Uterus (tissue), 4 donors: ENCODE results near the gene PROZ. TPM values are rescaled to one million over a fixed set of nuclear protein-coding genes. Genes with fewer than 3 reads are reported as not detected.

Experiments used
- DNase-seq, 2 donors: peaks; one replicate each; pipeline ENCODE4 v3.0.0-alpha.2; 2019 to 2020
- H3K27ac ChIP-seq, 2 donors: fragments of 200-600 bp; sonication (generic); 1 replicate in 1 of 2; 2 replicates in 1 of 2; pipeline ENCODE4 v1.5.1; 2016 to 2018
- H3K27me3 ChIP-seq, 2 donors: fragments of 200-600 bp; sonication (generic); one replicate each; pipeline ENCODE4 v1.5.1; 2018 to 2019; ENCODE audit warnings: control low read depth in 1 of 2
- H3K36me3 ChIP-seq, 2 donors: fragments of 200-600 bp; sonication (generic); one replicate each; pipeline ENCODE4 v1.5.1; 2019; ENCODE audit warnings: control low read depth in 1 of 2
- H3K4me1 ChIP-seq, 2 donors: fragments of 200-600 bp; sonication (generic); one replicate each; pipeline ENCODE4 v1.5.1; 2018 to 2019; ENCODE audit warnings: control low read depth in 1 of 2
- H3K4me3 ChIP-seq, 2 donors: fragments of 200-600 bp; sonication (generic); 1 replicate in 1 of 2; 2 replicates in 1 of 2; pipeline ENCODE4 v1.5.1; 2018 to 2019; ENCODE audit warnings: mild to moderate bottlenecking in 1 of 2
- H3K9me3 ChIP-seq, 2 donors: fragments of 200-600 bp; sonication (generic); one replicate each; pipeline ENCODE4 v1.5.1; 2019; ENCODE audit warnings: control low read depth in 1 of 2
- CTCF ChIP-seq, 4 experiments: fragments of 200-600 bp in 2 of 4; fragments of 450-650 bp in 2 of 4; sonication (generic) in 2 of 4; IDR thresholded peaks; one replicate each; pipeline ENCODE4 v1.5.1; 2016 to 2019; ENCODE audit warnings: antibody characterized with exemption in 4 of 4, mild to moderate bottlenecking in 2 of 4, moderate library complexity in 1 of 4
- POLR2A ChIP-seq, 2 donors: fragments of 450-650 bp; IDR thresholded peaks; one replicate each; pipeline ENCODE4 v1.6.1; 2016; ENCODE audit warnings: antibody characterized with exemption in 2 of 2, mild to moderate bottlenecking in 1 of 2, moderate library complexity in 1 of 2
- intact Hi-C: fragments of 100-400 bp; cut with DNase I; formaldehyde crosslinking; loops from one replicate; pipeline ENCODE4 v1.15.1; 2023; ENCODE audit warnings: low total_unique reads
- total RNA-seq, 4 donors: library from RNA; depleted of rRNA in 3 of 4; stranded (reverse); fragments of >200 nt in 3 of 4; gene quantifications; one replicate each; pipeline versions ENCODE4 v1.1.0 to v1.2.4, GENCODE V29; 2014 to 2023
- donor health status: DM: yes; HTN: yes; CAD: no.

Gene PROZ
- total RNA-seq, 4 donors from 2014 or later, result not detected

GRCh38 chr13:113152691-113152983, 5.8 kb upstream of the PROZ start:
- H3K27me3 ChIP-seq, result no peaks in the 10 kb centered on the region
- intact Hi-C loops, result no loop called here
- peak overlapping the region in 1 of 2 donors; percentile 84 for H3K27ac ChIP-seq
- TF ChIP-seq CTCF (IDR thresholded peaks at IDR 0.05) (no peak), POLR2A (IDR thresholded peaks at IDR 0.05) (no peak)
- H3K9me3 ChIP-seq, result no peaks in the 10 kb centered on the region
- peak overlapping the region; percentile 41 to 58 for H3K4me3 ChIP-seq
- DNase-seq, result no peak
- H3K4me1 ChIP-seq, result peaks cover 0 to 5% of the 10 kb centered on the region in 2 donors
- H3K36me3 ChIP-seq, result no peaks in the 10 kb centered on the region

- H3K27ac ChIP-seq, result peak overlapping the region; percentile 73 to 84
- H3K27me3 ChIP-seq, result no peaks in the 10 kb centered on the region
- TF ChIP-seq POLR2A (IDR thresholded peaks at IDR 0.05), result no peak
- TF ChIP-seq CTCF (IDR thresholded peaks at IDR 0.05), result no peak
- H3K4me3 ChIP-seq, result peak overlapping the region; percentile 41 to 58
- peaks cover 0 to 5% of the 10 kb centered on the region in 2 donors for H3K4me1 ChIP-seq
- no peaks in the 10 kb centered on the region for H3K36me3 ChIP-seq
- H3K9me3 ChIP-seq, result no peaks in the 10 kb centered on the region
- DNase-seq, result peak; percentile 53 to 57
- intact Hi-C loops, result no loop called here
Observed at GRCh38 chr13:113152984-113153809, 5.3 kb upstream of the PROZ start.

- peak overlapping the region; percentile 41 to 58 for H3K4me3 ChIP-seq
- TF ChIP-seq CTCF (IDR thresholded peaks at IDR 0.05) (no peak), POLR2A (IDR thresholded peaks at IDR 0.05) (peak; percentile 50 to 62)
- peak overlapping the region; percentile 73 to 84 for H3K27ac ChIP-seq
- no peaks in the 10 kb centered on the region for H3K27me3 ChIP-seq
- H3K9me3 ChIP-seq, result no peaks in the 10 kb centered on the region
- peaks cover 0 to 5% of the 10 kb centered on the region in 2 donors for H3K4me1 ChIP-seq
- no peaks in the 10 kb centered on the region for H3K36me3 ChIP-seq
- peak; percentile 77 to 78 for DNase-seq
- intact Hi-C loops, result no loop called here
Observed at GRCh38 chr13:113153810-113154748, 4.4 kb upstream of the PROZ start.

GRCh38 chr13:113155201-113155600, 3.2 kb upstream of the PROZ start:
- H3K4me3 ChIP-seq, result no peak overlapping the region
- TF ChIP-seq POLR2A (IDR thresholded peaks at IDR 0.05), result no peak
- no peak for TF ChIP-seq CTCF (IDR thresholded peaks at IDR 0.05)
- H3K4me1 ChIP-seq, result peaks cover 0 to 5% of the 10 kb centered on the region in 2 donors
- no peaks in the 10 kb centered on the region for H3K27me3 ChIP-seq
- intact Hi-C loops, result no loop called here
- no peak for DNase-seq
- H3K9me3 ChIP-seq, result no peaks in the 10 kb centered on the region
- no peaks in the 10 kb centered on the region for H3K36me3 ChIP-seq
- H3K27ac ChIP-seq, result peak overlapping the region in 1 of 2 donors; percentile 75
